H9 (cell line): ENCODE results near the gene SERBP1. TPM values are rescaled to one million over a fixed set of nuclear protein-coding genes. Genes with fewer than 3 reads are reported as not detected.

Source experiments
- DNase-seq: peaks from one replicate; pipeline ENCODE4 v3.0.0-alpha.2; 2017
- H2AFZ ChIP-seq: one replicate; pipeline ENCODE4 v1.6.1; 2013; ENCODE audit warnings: mild to moderate bottlenecking, low read length, control low read depth, moderate library complexity
- H2AK5ac ChIP-seq: 2 replicates; pipeline ENCODE4 v1.6.1; 2013; ENCODE audit warnings: low read length, control low read depth, mixed read lengths; ENCODE audit not compliant: insufficient read length
- H2BK120ac ChIP-seq: one replicate; pipeline ENCODE4 v1.6.1; 2013; ENCODE audit warnings: low read depth, mild to moderate bottlenecking, low read length, control low read depth, inconsistent platforms; ENCODE audit not compliant: poor library complexity, severe bottlenecking
- H2BK12ac ChIP-seq: 2 replicates; pipeline ENCODE4 v1.6.1; 2013; ENCODE audit warnings: low read length, control low read depth, mixed read lengths, low read depth; ENCODE audit not compliant: insufficient read length
- H2BK15ac ChIP-seq: 2 replicates; pipeline ENCODE4 v1.6.1; 2013; ENCODE audit warnings: low read depth, low read length, control low read depth
- H2BK20ac ChIP-seq: one replicate; pipeline ENCODE4 v1.6.1; 2013; ENCODE audit warnings: low read depth, mild to moderate bottlenecking, low read length, control low read depth, inconsistent platforms; ENCODE audit not compliant: poor library complexity, severe bottlenecking
- H2BK5ac ChIP-seq: 2 replicates; pipeline ENCODE4 v1.6.1; 2013; ENCODE audit warnings: low read length, control low read depth, mixed read lengths; ENCODE audit not compliant: insufficient read length
- H3K14ac ChIP-seq: 2 replicates; pipeline ENCODE4 v1.6.1; 2013; ENCODE audit warnings: low read length, control low read depth; ENCODE audit not compliant: insufficient read depth
- H3K18ac ChIP-seq: 2 replicates; pipeline ENCODE4 v1.6.1; 2013; ENCODE audit warnings: low read depth, mild to moderate bottlenecking, mixed read lengths, low read length, control low read depth; ENCODE audit not compliant: insufficient read length
- H3K23ac ChIP-seq: 2 replicates; pipeline ENCODE4 v1.6.1; 2013; ENCODE audit warnings: low read length, control low read depth, mixed read lengths, low read depth; ENCODE audit not compliant: insufficient read length
- H3K23me2 ChIP-seq: 2 replicates; pipeline ENCODE4 v1.6.1; 2013; ENCODE audit warnings: low read depth, mild to moderate bottlenecking, mixed read lengths, low read length, control low read depth; ENCODE audit not compliant: insufficient read length, poor library complexity, severe bottlenecking
- H3K27ac ChIP-seq: 2 replicates; pipeline ENCODE4 v1.5.1; 2013; ENCODE audit warnings: low read length, control low read depth, mixed read lengths, low read depth; ENCODE audit not compliant: insufficient read length
- H3K27me3 ChIP-seq: 2 replicates; pipeline ENCODE4 v1.6.1; 2013; ENCODE audit warnings: low read length, control low read depth, inconsistent platforms; ENCODE audit not compliant: insufficient read depth
- H3K4ac ChIP-seq: 2 replicates; pipeline ENCODE4 v1.6.1; 2013; ENCODE audit warnings: low read depth, mild to moderate bottlenecking, control low read depth, inconsistent platforms, low read length, moderate library complexity
- H3K4me1 ChIP-seq: 2 replicates; pipeline ENCODE4 v1.6.1; 2013; ENCODE audit warnings: low read length, control low read depth, inconsistent platforms; ENCODE audit not compliant: insufficient read depth
- H3K4me2 ChIP-seq: 2 replicates; pipeline ENCODE4 v1.6.1; 2013; ENCODE audit warnings: low read length, control low read depth, mixed read lengths; ENCODE audit not compliant: insufficient read length, insufficient read depth
- H3K56ac ChIP-seq: 2 replicates; pipeline ENCODE4 v1.6.1; 2013; ENCODE audit warnings: low read depth, mild to moderate bottlenecking, mixed read lengths, low read length, control low read depth; ENCODE audit not compliant: insufficient read length
- H3K79me1 ChIP-seq: 2 replicates; pipeline ENCODE4 v1.6.1; 2013; ENCODE audit warnings: low read depth, mild to moderate bottlenecking, moderate library complexity, low read length, control low read depth, inconsistent platforms; ENCODE audit not compliant: insufficient read depth, poor library complexity, severe bottlenecking
- H3K79me2 ChIP-seq: 2 replicates; pipeline ENCODE4 v1.6.1; 2013; ENCODE audit warnings: low read length, control low read depth, inconsistent platforms; ENCODE audit not compliant: insufficient read depth
- H3K9ac ChIP-seq: 2 replicates; pipeline ENCODE4 v1.6.1; 2013; ENCODE audit warnings: low read length, control low read depth, mixed read lengths; ENCODE audit not compliant: insufficient read length; ENCODE audit errors: extremely low read depth
- H3K9me3 ChIP-seq: one replicate; pipeline ENCODE4 v1.6.1; 2013; ENCODE audit warnings: low read depth, low read length, inconsistent platforms; ENCODE audit not compliant: control insufficient read depth
- H3T11ph ChIP-seq: one replicate; pipeline ENCODE4 v1.6.1; 2013; ENCODE audit warnings: mild to moderate bottlenecking, low read length, control low read depth, inconsistent platforms
- H4K20me1 ChIP-seq: one replicate; pipeline ENCODE4 v1.6.1; 2013; ENCODE audit not compliant: control insufficient read depth, insufficient read length, insufficient read depth
- H4K5ac ChIP-seq: 2 replicates; pipeline ENCODE4 v1.6.1; 2013; ENCODE audit warnings: low read depth, mild to moderate bottlenecking, mixed read lengths, low read length, control low read depth; ENCODE audit not compliant: insufficient read length
- H4K8ac ChIP-seq: replicated peaks from 2 replicates; pipeline ENCODE4 v1.6.1; 2013; ENCODE audit warnings: low read length, control low read depth, mixed read lengths, low read depth; ENCODE audit not compliant: insufficient read length
- H4K91ac ChIP-seq: 2 replicates; pipeline ENCODE4 v1.6.1; 2013; ENCODE audit warnings: low read depth, mild to moderate bottlenecking, moderate library complexity, mixed read lengths, low read length, control low read depth; ENCODE audit not compliant: insufficient read length
- H3K27ac Mint-ChIP-seq, 3 experiments: 2 replicates in 2 of 3; 3 replicates in 1 of 3; pipeline ENCODE4 v1.8.0; 2020 to 2021; ENCODE audit warnings: mixed read lengths in 3 of 3, mild to moderate bottlenecking in 1 of 3, moderate library complexity in 1 of 3
- H3K27me3 Mint-ChIP-seq: 2 replicates; pipeline ENCODE4 v1.8.0; 2021; ENCODE audit warnings: low read depth, mild to moderate bottlenecking, moderate library complexity, mixed read lengths
- H3K36me3 Mint-ChIP-seq, 3 experiments: 2 replicates in 2 of 3; 3 replicates in 1 of 3; pipeline ENCODE4 v1.8.0; 2020 to 2021; ENCODE audit warnings: low read depth in 3 of 3, mixed read lengths in 3 of 3; ENCODE audit not compliant: insufficient read depth in 1 of 3
- H3K4me1 Mint-ChIP-seq, 2 experiments: 2 replicates each; pipeline ENCODE4 v1.8.0; 2020; ENCODE audit warnings: mixed read lengths in 2 of 2
- H3K4me3 Mint-ChIP-seq, 2 experiments: 2 replicates in 1 of 2; 3 replicates in 1 of 2; pipeline ENCODE4 v1.8.0; 2020 to 2021; ENCODE audit warnings: mild to moderate bottlenecking in 2 of 2, mixed read lengths in 2 of 2, moderate library complexity in 1 of 2
- H3K9me3 Mint-ChIP-seq, 2 experiments: 2 replicates in 1 of 2; 3 replicates in 1 of 2; pipeline ENCODE4 v1.8.0; 2020; ENCODE audit warnings: mild to moderate bottlenecking in 2 of 2, mixed read lengths in 2 of 2, moderate library complexity in 1 of 2
- CTCF ChIP-seq: fragments of 200-600 bp; sonication (generic); conservative IDR thresholded peaks from 3 replicates; pipeline ENCODE4 v1.8.0; 2021; ENCODE audit warnings: antibody characterized with exemption, mild to moderate bottlenecking
- WGBS: extraction: QIAGEN DNeasy Blood & Tissue Kit; methylation state at CpG from one replicate; pipeline ENCODE4 v1.1.7; 2013; ENCODE audit warnings: missing lambda C conversion rate, low lambda C conversion rate, mixed read lengths; ENCODE audit not compliant: insufficient read length; ENCODE audit errors: extremely low coverage; 5-methylcytosine and 5-hydroxymethylcytosine counted together
- total RNA-seq: library from RNA; stranded (reverse); gene quantifications from 2 replicates; pipeline ENCODE4 v1.2.1, GENCODE V29; 2021

Gene SERBP1
- total RNA-seq, 1 experiment from 2014 or later, result 495 TPM

- Mint-ChIP-seq H3K36me3 (no peaks in the 10 kb centered on the region), H3K4me3 (no peak overlapping the region), H3K4me1 (peaks cover 6 to 10% of the 10 kb centered on the region in 2 experiments; a peak in 3 of 4 replicates), H3K27me3 (no peaks in the 10 kb centered on the region), H3K27ac (no peak overlapping the region; a peak in 1 of 7 replicates), H3K9me3 (no peaks in the 10 kb centered on the region)
- no CpG with 5 or more reads among the region's 2 CpGs for WGBS
- Histone ChIP-seq H3K27ac (no peak overlapping the region), H4K91ac (no peak overlapping the region), H4K8ac (no peak overlapping the region), H3K4ac (no peak overlapping the region), H2BK120ac (no peak overlapping the region), H3K9me3 (no peaks in the 10 kb centered on the region), H3K18ac (no peak overlapping the region), H3K23me2 (no peaks in the 10 kb centered on the region), H3K4me1 (no peaks in the 10 kb centered on the region), H3T11ph (no peak overlapping the region), H3K56ac (no peak overlapping the region), H4K5ac (no peak overlapping the region), H3K4me2 (no peak overlapping the region), H2BK5ac (no peak overlapping the region), H2AK5ac (no peak overlapping the region), H2BK20ac (no peak overlapping the region), H3K27me3 (no peaks in the 10 kb centered on the region), H3K14ac (no peak overlapping the region), H2AFZ (no peak overlapping the region), H3K79me2 (no peaks in the 10 kb centered on the region), H3K9ac (no peak overlapping the region), H2BK15ac (no peak overlapping the region), H4K20me1 (no peaks in the 10 kb centered on the region), H3K79me1 (no peaks in the 10 kb centered on the region), H2BK12ac (no peak overlapping the region), H3K23ac (no peak overlapping the region)
- DNase-seq, result no peak
- no peak for TF ChIP-seq CTCF
Measured at GRCh38 chr1:67441739-67442281, 11.6 kb upstream of the SERBP1 start.
